BJ (cell line): ENCODE results near the gene PVALEF. TPM values are rescaled to one million over a fixed set of nuclear protein-coding genes. Genes with fewer than 3 reads are reported as not detected.

ENCODE experiments used
- CTCF ChIA-PET: fragments of 350-600 bp; formaldehyde crosslinking; extraction: SDS; loops from one replicate; lab custom pipeline; 2021; ENCODE audit warnings: antibody characterized with exemption, inconsistent platforms; lab: Yijun Ruan, JAX
- POLR2A ChIA-PET: fragments of 300-600 bp; sonication (Branson Sonifier 250); formaldehyde crosslinking; extraction: SDS; loops from one replicate; lab custom pipeline; 2021; ENCODE audit warnings: antibody characterized with exemption; lab: Charles Lee
- DNase-seq: peaks from one replicate; pipeline ENCODE4 v3.0.0-alpha.2; 2011; ENCODE audit warnings: low read depth
- H3K27me3 ChIP-seq: 2 replicates; pipeline ENCODE4 v1.6.0; 2011; ENCODE audit warnings: low read length; ENCODE audit not compliant: control insufficient read depth, insufficient read depth
- H3K36me3 ChIP-seq: 2 replicates; pipeline ENCODE4 v1.5.1; 2011; ENCODE audit warnings: low read length; ENCODE audit not compliant: control insufficient read depth, insufficient read depth
- H3K4me3 ChIP-seq: 2 replicates; pipeline ENCODE4 v1.5.1; 2011; ENCODE audit warnings: low read depth, mild to moderate bottlenecking, control low read depth, low read length
- CTCF ChIP-seq: IDR thresholded peaks from 2 replicates; pipeline ENCODE4 v1.5.1; 2011; ENCODE audit warnings: low read depth, mild to moderate bottlenecking, control low read depth, inconsistent platforms, low read length, moderate library complexity; ENCODE audit not compliant: insufficient read depth
- polyA plus RNA-seq: library from polyadenylated mRNA; depleted of rRNA; stranded (reverse); fragments of >200 nt; gene quantifications from 2 replicates; pipeline ENCODE4 v1.2.3, GENCODE V29; 2011

PVALEF gene
- polyA plus RNA-seq, 1 experiment: not detected

- Histone ChIP-seq H3K27me3 (no peaks in the 10 kb centered on the region), H3K36me3 (peaks cover 4% of the 10 kb centered on the region), H3K4me3 (no peak overlapping the region)
- DNase-seq: no peak
- no peak for TF ChIP-seq CTCF
- CTCF ChIA-PET: interaction anchor here (1.4 to 1.7 kb wide), 2 partner anchors 11 to 54 kb away, joined by 3 to 7 read pairs; no protein-coding TSS in a partner anchor
- POLR2A ChIA-PET: no interaction called here
Observed at GRCh38 chr17:81196505-81197408, 31.4 kb downstream of the PVALEF start.

GRCh38 chr17:81197409-81197795 lies 32.1 kb downstream of the PVALEF start:
- no peaks in the 10 kb centered on the region for H3K27me3 ChIP-seq
- CTCF ChIA-PET: interaction anchor here (0.8 to 1.5 kb wide), 4 partner anchors 12 to 225 kb away, joined by 3 to 7 read pairs (median 4); no protein-coding TSS in a partner anchor
- H3K4me3 ChIP-seq: no peak overlapping the region
- no peak for DNase-seq
- POLR2A ChIA-PET: no interaction called here
- peaks cover 4% of the 10 kb centered on the region for H3K36me3 ChIP-seq
- no peak for TF ChIP-seq CTCF

GRCh38 chr17:81197831-81198490 lies 32.7 kb downstream of the PVALEF start:
- peaks cover 4% of the 10 kb centered on the region for H3K36me3 ChIP-seq
- no peak for TF ChIP-seq CTCF
- H3K4me3 ChIP-seq: no peak overlapping the region
- no peaks in the 10 kb centered on the region for H3K27me3 ChIP-seq
- ChIA-PET POLR2A (no interaction called here), CTCF (interaction anchor here (0.8 to 1.5 kb wide), 3 partner anchors 55 to 226 kb away, joined by 3 to 7 read pairs (median 5); no protein-coding TSS in a partner anchor)
- no peak for DNase-seq

- POLR2A ChIA-PET: no interaction called here
Observed at GRCh38 chr17:81198826-81199481, 33.6 kb downstream of the PVALEF start.

More at GRCh38 chr17:81198826-81199481, 33.6 kb downstream of the PVALEF start:
- Histone ChIP-seq H3K36me3 (peaks cover 4% of the 10 kb centered on the region), H3K27me3 (no peaks in the 10 kb centered on the region), H3K4me3 (no peak overlapping the region)
- TF ChIP-seq CTCF: no peak
- DNase-seq: no peak
- CTCF ChIA-PET: interaction anchor here (1.5 to 4.1 kb wide), 3 partner anchors 56 to 175 kb away, joined by 5 to 26 read pairs (median 7); no protein-coding TSS in a partner anchor
